HG03442 (cell line): ENCODE data around the gene AMZ2.
"Not testable (repeated sequence)": the region's sequence is repeated elsewhere in the genome, so short reads cannot be mapped to it uniquely, and the experiment has no call there.

ENCODE experiments used
- ATAC-seq: cut with Tn5 transposase; IDR thresholded peaks from one replicate; pipeline ENCODE4 v1.9.1; 2021; ENCODE audit warnings: mild to moderate bottlenecking, moderate library complexity; ENCODE audit not compliant: unreplicated experiment

AMZ2 gene, protein sequence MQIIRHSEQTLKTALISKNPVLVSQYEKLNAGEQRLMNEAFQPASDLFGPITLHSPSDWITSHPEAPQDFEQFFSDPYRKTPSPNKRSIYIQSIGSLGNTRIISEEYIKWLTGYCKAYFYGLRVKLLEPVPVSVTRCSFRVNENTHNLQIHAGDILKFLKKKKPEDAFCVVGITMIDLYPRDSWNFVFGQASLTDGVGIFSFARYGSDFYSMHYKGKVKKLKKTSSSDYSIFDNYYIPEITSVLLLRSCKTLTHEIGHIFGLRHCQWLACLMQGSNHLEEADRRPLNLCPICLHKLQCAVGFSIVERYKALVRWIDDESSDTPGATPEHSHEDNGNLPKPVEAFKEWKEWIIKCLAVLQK

DNA sequence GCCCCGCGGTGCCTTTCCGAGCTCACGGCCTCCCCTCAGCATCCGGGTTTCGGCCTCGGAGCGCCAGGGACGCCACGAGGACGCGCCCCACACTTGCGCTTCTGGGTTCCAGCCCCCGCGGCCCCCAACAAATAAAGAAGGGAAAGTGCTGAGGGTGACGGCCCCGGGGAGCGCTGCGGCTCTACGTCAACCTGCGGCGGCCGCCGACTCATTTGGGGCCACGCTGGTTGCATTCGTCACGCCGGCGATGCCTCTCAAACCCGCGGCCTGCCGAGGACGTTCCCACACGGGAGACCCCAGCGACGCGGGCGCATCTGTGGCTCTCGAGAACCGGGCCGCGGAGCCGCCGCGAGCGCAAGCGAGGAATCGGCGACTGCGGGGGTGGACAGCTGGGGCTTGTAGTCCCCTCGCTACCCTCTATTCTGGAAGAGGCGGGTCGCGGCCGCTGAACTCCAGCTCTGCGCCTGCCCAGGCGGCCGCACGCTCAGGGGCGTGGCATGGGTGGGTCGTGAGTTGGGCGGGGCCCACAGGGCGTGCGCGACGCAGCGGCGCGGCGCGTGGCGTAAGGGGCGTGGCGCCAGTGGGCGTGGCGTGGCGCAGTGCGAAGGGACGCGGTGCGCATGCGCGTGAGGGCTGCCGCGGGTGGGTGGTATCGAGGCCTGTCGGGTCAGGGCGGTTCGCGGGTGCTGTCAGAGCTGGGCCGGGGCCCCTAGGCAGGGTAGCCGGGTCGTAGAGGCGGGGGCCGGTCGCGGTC lies at the start of gene AMZ2:
TSS of gene AMZ2 (plus strand) at position 599 of the 754 bp plus-strand sequence. CDS start 2,145 bp downstream, outside the sequence.
- ATAC-seq: peak; percentile 87

DNA sequence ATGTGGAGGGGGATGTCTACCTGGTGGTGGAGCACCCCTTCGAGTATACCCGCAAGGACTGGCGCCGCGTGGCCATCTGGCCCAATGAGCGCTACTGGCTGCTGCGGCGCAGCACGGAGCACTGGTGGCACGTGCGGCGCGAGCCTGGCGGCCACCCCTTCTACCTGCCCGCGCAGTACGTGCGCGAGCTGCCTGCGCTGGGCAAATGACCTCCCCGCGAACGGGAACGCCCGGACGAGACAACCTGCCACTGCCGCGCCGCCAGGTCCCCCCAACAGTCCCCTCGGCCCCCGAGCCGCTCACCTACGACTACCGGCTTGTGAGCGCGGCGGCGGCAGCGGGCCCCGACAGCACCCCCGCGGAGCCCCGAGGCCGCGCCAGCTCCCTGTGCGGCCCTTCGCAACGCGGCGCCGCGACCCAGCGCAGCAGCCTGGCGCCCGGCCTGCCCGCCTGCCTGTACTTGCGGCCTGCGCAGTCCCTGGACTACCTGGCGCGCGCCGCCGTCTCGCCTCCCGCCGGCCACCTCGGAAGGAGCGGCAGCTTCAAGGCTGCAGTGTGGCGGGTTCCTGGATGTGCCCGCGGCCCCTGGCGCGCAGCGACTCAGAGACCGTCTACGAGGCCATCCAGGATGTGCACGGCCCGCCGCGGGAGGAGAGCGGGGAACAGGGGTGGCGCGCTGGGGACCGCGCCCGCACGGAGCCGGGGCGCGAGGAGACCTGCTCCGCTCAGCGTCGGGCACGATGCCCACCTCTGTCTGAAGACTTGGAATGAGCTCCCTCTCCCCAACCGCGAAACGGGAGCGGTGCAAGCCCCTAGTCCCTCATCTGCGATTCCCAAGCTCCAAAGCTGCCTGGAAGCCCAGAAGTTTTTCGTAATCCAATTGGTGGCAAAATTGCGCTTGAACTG lies 48.7 kb upstream of the AMZ2 start:
- ATAC-seq: no peak

DNA sequence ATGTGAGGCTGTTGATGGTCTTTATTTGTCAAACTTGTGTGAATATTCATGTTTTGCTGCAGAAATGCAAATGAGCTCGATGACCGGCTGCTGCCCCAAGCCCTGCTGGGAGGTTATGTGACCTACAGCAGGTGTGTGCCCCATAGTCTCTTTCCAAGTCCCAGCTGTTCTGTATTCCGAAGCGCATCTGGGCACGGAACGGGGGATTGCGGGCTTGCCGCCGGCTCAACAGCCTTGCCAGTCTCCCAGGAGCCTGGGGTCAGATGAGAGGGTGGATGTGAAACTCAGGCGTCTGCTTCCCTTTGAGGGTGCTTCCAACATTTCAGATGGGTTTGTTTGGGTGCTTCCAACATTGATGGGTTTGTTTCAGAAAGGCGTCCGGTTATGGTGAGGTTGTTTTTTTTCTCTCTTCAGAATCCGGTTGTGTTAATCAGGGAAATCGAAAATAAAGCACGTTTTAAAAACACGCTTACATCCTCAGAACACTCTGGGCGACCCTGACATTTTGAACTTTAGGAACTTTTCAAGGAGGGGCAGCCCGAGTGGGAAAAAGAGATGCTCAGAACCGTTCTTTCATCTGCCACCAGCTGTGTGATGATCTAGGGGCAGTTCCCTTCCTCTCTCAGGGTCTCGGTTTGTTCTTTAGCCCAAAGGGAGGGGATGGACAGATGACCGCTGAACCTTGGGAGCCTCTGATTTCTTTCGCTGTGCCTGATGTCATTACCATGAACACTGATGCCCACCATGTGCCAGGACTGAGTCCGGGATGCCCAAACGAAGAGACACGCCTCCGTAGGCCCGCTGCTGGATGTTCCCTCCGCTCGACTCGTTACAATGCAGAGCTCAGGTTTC lies 47.8 kb upstream of the AMZ2 start:
- no peak for ATAC-seq

- peak; percentile 29 for ATAC-seq
Measured at GRCh38 chr17:68200689-68201417, 47.0 kb upstream of the AMZ2 start.

DNA sequence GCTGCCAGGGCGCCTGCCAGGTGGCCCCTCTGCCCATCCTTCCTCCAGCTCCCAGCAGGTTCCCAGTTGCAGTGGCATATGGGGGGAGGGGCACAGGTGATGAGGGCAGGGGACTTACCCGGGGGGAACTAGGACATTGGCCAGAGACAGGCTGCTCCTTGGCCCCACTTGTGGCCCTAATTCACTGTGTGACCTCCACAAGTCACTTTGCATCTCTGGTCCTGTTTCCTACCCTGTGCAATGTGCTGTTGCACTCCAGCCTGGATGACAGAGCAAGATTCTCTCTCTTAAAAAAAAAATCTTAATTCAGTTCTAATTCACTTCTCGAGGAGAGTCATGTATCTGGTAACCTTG lies 46.4 kb upstream of the AMZ2 start:
- not testable (repeated sequence) for ATAC-seq

- not testable (repeated sequence) for ATAC-seq
Measured at GRCh38 chr17:68202321-68202720, 45.5 kb upstream of the AMZ2 start.

- no peak for ATAC-seq
Measured at GRCh38 chr17:68204736-68205135, 43.1 kb upstream of the AMZ2 start.

DNA sequence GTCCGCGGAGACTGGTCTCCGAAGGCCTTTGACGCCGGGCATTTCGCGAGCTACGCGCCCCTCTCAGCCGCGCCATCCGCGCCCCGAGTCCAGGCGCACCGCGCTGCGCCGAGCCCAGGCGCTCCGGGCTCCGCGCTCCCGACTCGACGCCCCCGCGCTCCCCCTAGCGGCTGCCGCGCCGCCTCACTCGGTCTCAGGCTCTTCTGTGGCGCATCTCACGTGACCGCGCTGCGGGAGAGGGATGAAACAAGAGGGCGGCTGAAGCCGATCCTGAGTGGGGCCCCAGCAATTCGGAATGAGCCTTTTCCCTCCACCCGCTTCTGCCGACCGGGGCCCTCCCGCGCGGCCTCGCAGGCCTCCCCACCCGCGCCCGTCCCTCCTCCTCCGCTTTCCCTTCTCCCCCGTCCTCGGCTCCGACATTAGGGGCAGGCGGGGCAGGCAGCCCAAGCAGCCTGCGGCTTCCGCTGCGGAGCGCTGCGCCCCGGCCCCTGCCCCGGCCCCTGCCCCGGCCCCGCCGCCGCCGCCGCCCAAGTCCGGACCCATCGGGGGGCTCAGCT lies 42.5 kb upstream of the AMZ2 start:
- ATAC-seq: peak; percentile 85

GRCh38 chr17:68205808-68206720 lies 41.8 kb upstream of the AMZ2 start:
- peak; percentile 29 for ATAC-seq

GRCh38 chr17:68207651-68208253 lies 40.1 kb upstream of the AMZ2 start:
- ATAC-seq: no peak

DNA sequence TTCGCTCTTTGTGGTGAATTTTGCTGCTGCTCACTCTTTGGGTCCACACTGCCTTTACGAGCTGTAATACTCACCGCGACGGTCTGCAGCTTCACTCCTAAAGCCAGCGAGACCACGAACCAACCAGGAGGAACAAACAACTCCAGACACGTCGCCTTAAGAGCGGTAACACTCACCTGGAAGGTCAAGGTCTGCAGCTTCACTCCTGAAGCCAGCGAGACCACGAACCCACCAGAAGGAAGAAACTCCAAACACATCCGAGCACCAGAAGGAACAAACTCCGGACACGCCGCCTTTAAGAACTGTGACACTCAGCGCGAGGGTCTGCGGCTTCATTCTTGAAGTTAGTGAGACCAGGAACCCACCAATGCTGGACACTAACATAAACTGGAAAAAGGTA lies 39.2 kb upstream of the AMZ2 start:
- not testable (repeated sequence) for ATAC-seq

DNA sequence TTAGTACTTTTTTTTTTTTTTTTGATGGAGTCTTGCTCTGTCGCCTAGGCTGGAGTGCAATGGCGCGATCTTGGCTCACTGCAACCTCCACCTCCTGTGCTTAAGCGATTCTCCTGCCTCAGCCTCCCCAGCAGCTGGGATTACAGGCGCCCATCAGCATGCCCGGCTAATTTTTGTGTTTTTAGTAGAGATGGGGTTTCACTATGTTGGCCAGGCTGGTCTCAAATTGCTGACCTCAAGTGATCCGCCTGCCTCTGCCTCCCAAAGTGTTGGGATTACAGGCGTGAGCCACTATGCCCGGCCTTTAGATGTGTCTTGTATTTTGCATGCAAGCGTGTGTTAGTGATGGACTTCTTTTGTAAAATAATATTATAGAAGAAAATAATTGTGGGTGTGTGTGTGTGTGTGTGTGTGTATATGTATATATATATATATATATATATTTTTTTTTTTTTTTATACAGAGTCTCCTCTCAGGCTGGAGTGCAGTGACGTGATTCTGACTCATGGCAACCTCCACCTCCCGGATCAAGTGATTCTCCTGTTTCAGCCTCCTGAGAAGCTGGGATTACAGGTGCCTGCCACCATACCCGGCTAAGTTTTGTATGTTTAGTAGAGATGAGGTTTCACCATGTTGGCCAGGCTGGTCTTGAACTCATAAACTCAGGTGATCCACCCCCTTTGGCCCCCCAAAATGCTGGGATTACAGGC lies 38.5 kb upstream of the AMZ2 start:
- not testable (repeated sequence) for ATAC-seq

DNA sequence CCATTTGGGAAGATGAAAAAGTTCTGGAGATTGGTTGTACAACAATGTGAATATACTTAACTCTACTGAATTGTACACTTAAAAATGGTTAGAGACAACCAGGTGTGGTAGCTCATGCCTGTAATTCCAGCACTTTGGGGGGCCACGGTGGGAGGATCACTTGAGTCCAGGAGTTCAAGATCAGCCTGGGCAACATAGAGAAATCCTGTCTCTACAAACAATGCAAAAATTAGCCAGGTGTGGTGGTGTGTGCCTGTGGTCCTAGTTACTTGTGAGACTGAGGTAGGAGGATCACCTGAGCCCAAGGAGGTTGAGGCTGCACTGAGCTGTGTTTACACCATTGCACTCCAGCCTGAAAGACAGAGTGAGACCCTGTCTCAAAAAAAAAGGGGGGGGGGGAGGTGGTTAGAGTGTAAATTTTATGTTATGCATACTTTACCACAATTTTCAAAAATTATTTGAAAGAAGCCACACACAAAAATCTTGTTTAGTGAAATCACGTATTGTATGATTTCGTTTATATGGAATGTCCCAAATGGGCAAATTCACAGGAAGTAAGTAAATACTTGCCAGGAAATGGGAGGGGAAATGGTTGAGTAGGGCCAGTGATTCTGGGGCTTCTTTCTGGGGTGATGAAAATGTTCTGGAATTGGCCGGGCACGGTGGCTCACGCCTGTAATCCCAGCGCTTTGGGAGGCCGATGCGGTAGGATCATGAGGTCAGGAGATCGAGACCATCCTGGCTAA lies 37.1 kb upstream of the AMZ2 start:
- ATAC-seq: no peak

DNA sequence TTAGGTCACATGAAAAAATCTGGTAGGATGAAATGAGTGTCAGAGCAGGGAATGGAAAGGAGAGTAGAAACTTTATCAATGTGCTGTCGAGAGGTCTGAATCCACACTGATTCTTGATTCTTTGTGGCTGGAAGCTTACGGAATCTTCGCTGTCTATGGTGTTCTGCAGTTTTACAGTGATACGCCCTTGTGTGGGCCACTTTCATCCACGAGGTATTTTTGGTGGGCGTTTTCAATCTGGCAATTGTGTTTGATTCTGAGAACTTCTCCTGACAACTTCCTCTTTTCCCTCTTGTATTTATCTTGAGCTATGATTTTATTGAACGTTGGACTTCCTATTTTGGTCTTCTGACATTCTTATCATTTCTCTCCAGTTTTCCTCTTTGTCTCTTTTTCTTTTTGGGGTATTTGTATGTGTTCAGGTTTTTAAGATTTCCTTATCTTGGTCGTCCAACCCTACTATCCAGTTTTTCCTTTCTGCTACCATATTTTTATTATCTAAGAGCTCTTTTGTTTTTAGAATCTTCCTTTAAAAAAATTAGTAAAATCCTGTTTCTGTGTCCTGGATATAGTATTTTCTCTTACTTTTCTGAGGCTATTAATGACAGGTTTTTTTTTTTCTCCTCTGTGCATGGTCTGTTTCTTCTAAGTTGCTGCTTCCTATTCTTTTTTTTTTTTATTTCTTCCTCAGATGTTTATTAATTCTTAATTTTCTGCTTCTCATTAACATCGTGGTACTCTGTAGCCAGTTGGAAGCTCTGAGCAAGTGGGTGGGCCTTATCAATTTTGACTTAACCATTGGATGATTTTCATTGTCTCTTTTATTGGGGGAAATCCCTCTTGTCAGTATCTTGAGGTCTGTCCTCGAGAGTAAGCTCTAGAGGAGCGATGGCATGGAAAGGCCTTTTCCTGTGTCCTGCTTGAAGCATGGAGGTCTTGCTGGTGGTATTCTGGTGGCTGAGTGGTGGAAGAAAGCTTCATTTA lies 34.1 kb upstream of the AMZ2 start:
- not testable (repeated sequence) for ATAC-seq

GRCh38 chr17:68215453-68215852 lies 32.4 kb upstream of the AMZ2 start:
- ATAC-seq: not testable (repeated sequence)
